Activated CD8-positive, alpha-beta memory T cell treated with anti-CD3 and anti-CD28 coated beads, Interleukin-2, amount 50 U/mL, for 1 hour (primary cell): ENCODE measurements around the gene PTPRN2.

ENCODE experiments used
- DNase-seq: peaks from one replicate; pipeline ENCODE4 v3.0.0-alpha.2; 2020; ENCODE audit errors: extremely low read depth

The PTPRN2 gene

GRCh38 chr7:157979636-157980340, 607.8 kb downstream of the PTPRN2 start:
- DNase-seq = no peak

- no peak for DNase-seq
Measured at GRCh38 chr7:157978766-157979165, 608.9 kb downstream of the PTPRN2 start.

GRCh38 chr7:157977717-157978496, 609.7 kb downstream of the PTPRN2 start:
- DNase-seq = no peak

GRCh38 chr7:157977306-157977705, 610.3 kb downstream of the PTPRN2 start:
- DNase-seq = no peak

GRCh38 chr7:157976406-157976805, 611.2 kb downstream of the PTPRN2 start:
- no peak for DNase-seq

GRCh38 chr7:157975401-157976372, 611.9 kb downstream of the PTPRN2 start:
- DNase-seq = no peak

- DNase-seq = no peak
Measured at GRCh38 chr7:157974678-157975230, 612.9 kb downstream of the PTPRN2 start.

- DNase-seq = no peak
Measured at GRCh38 chr7:157973971-157974677, 613.5 kb downstream of the PTPRN2 start.

GRCh38 chr7:157972914-157973313, 614.7 kb downstream of the PTPRN2 start:
- DNase-seq = no peak

- no peak for DNase-seq
Measured at GRCh38 chr7:157971501-157971900, 616.1 kb downstream of the PTPRN2 start.

- DNase-seq = no peak
Measured at GRCh38 chr7:157970744-157971143, 616.9 kb downstream of the PTPRN2 start.

GRCh38 chr7:157969995-157970394, 617.6 kb downstream of the PTPRN2 start:
- no peak for DNase-seq

GRCh38 chr7:157966490-157966889, 621.1 kb downstream of the PTPRN2 start:
- no peak for DNase-seq

- no peak for DNase-seq
Measured at GRCh38 chr7:157964521-157964920, 623.1 kb downstream of the PTPRN2 start.

GRCh38 chr7:157964016-157964415, 623.6 kb downstream of the PTPRN2 start:
- DNase-seq = no peak

- DNase-seq = no peak
Measured at GRCh38 chr7:157963526-157963925, 624.1 kb downstream of the PTPRN2 start.

GRCh38 chr7:157962458-157963306, 624.9 kb downstream of the PTPRN2 start:
- no peak for DNase-seq

GRCh38 chr7:157961731-157962457, 625.7 kb downstream of the PTPRN2 start:
- DNase-seq = no peak

- DNase-seq = no peak
Measured at GRCh38 chr7:157955348-157955999, 632.1 kb downstream of the PTPRN2 start.
